Body of pancreas (tissue), 4 donors: ENCODE measurements around the gene TRMT11.

Experiments used
- CTCF ChIP-seq, 7 experiments: fragments of 450-650 bp in 4 of 7; fragments of 200-600 bp in 3 of 7; sonication (generic) in 3 of 7; IDR thresholded peaks; one replicate each; pipeline ENCODE4 v1.5.1; 2016 to 2019; ENCODE audit warnings: antibody characterized with exemption in 7 of 7
- POLR2A ChIP-seq, 3 donors: fragments of 450-650 bp; IDR thresholded peaks; one replicate each; pipeline ENCODE4 v1.6.1; 2016; ENCODE audit warnings: antibody characterized with exemption in 3 of 3, mild to moderate bottlenecking in 2 of 3

- TF ChIP-seq CTCF (IDR thresholded peaks at IDR 0.05) = no peak
- no peak for TF ChIP-seq POLR2A (IDR thresholded peaks at IDR 0.05)
These were observed 8.5 kb downstream of the TRMT11 start for GRCh38 chr6:125994670-125995488.
